Hepatocyte (in vitro differentiated cells): ENCODE measurements around the gene ZNF709. TPM values are rescaled to one million over a fixed set of nuclear protein-coding genes. Genes with fewer than 3 reads are reported as not detected.
"Not testable (repeated sequence)": the region's sequence is repeated elsewhere in the genome, so short reads cannot be mapped to it uniquely, and the experiment has no call there.

ENCODE experiments used
- DNase-seq: peaks from one replicate; pipeline ENCODE4 v3.0.0-alpha.2; 2016; ENCODE audit warnings: low spot score
- H2AFZ ChIP-seq: fragments of 200-600 bp; sonication (generic); 2 replicates; pipeline ENCODE4 v1.6.0; 2016; ENCODE audit warnings: antibody characterized with exemption, mild to moderate bottlenecking
- H3K27ac ChIP-seq: fragments of 200-600 bp; sonication (generic); 2 replicates; pipeline ENCODE4 v1.5.1; 2016; ENCODE audit warnings: mild to moderate bottlenecking
- H3K27me3 ChIP-seq: fragments of 200-600 bp; sonication (generic); 2 replicates; pipeline ENCODE4 v1.6.1; 2016
- H3K36me3 ChIP-seq: fragments of 200-600 bp; sonication (generic); replicated peaks from 2 replicates; pipeline ENCODE4 v1.5.1; 2016; ENCODE audit warnings: low read depth; ENCODE audit not compliant: insufficient read depth
- H3K4me1 ChIP-seq: fragments of 200-600 bp; sonication (generic); 2 replicates; pipeline ENCODE4 v1.5.1; 2016; ENCODE audit warnings: mild to moderate bottlenecking, moderate library complexity; ENCODE audit not compliant: insufficient read depth
- H3K4me2 ChIP-seq: fragments of 200-600 bp; sonication (generic); 2 replicates; pipeline ENCODE4 v1.6.0; 2016
- H3K4me3 ChIP-seq: fragments of 200-600 bp; sonication (generic); 2 replicates; pipeline ENCODE4 v1.5.1; 2016; ENCODE audit warnings: mild to moderate bottlenecking
- H3K79me2 ChIP-seq: fragments of 200-600 bp; sonication (generic); 2 replicates; pipeline ENCODE4 v1.6.0; 2017; ENCODE audit warnings: mild to moderate bottlenecking
- H3K9me2 ChIP-seq: fragments of 200-600 bp; sonication (generic); replicated peaks from 2 replicates; pipeline ENCODE4 v1.6.0; 2017; ENCODE audit warnings: mild to moderate bottlenecking; ENCODE audit not compliant: insufficient read depth
- H3K9me3 ChIP-seq: fragments of 200-600 bp; sonication (generic); 2 replicates; pipeline ENCODE4 v1.5.1; 2016; ENCODE audit warnings: low read depth, mild to moderate bottlenecking
- H4K20me1 ChIP-seq: fragments of 200-600 bp; sonication (generic); 2 replicates; pipeline ENCODE4 v1.6.0; 2016; ENCODE audit warnings: mild to moderate bottlenecking; ENCODE audit not compliant: insufficient read depth, poor library complexity, severe bottlenecking
- CTCF ChIP-seq: fragments of 200-600 bp; sonication (generic); IDR thresholded peaks from 2 replicates; pipeline ENCODE4 v1.5.1; 2016; ENCODE audit warnings: antibody characterized with exemption, mild to moderate bottlenecking; ENCODE audit not compliant: poor library complexity
- EZH2 ChIP-seq: fragments of 200-600 bp; sonication (generic); IDR thresholded peaks from 2 replicates; pipeline ENCODE4 v1.6.1; 2016; ENCODE audit warnings: antibody characterized with exemption, mild to moderate bottlenecking, borderline replicate concordance
- EZH2phosphoT487 ChIP-seq: fragments of 200-600 bp; sonication (generic); IDR thresholded peaks from one replicate; pipeline ENCODE4 v1.6.1; 2018; ENCODE audit warnings: antibody characterized with exemption, mild to moderate bottlenecking, low read depth, moderate library complexity; ENCODE audit not compliant: unreplicated experiment, severe bottlenecking
- WGBS: methylation state at CpG from one replicate; pipeline ENCODE4 v1.1.6; 2016; ENCODE audit warnings: low lambda C conversion rate; ENCODE audit errors: missing lambda C conversion rate; 5-methylcytosine and 5-hydroxymethylcytosine counted together
- polyA plus RNA-seq: library from polyadenylated mRNA; unstranded; fragments of >200 nt; fragmentation: Nextera tagmentation; extraction: Ambion mirVana; gene quantifications from 2 replicates; pipeline ENCODE4 v1.2.1, GENCODE V29; 2016
- total RNA-seq: library from RNA; depleted of rRNA; stranded (reverse); fragments of >200 nt; gene quantifications from 2 replicates; pipeline ENCODE4 v1.2.3, GENCODE V29; 2014

ZNF709 gene
- total and polyA plus RNA-seq, 2 experiments from 2014 or later = 0.63 to 4.0 TPM

DNA sequence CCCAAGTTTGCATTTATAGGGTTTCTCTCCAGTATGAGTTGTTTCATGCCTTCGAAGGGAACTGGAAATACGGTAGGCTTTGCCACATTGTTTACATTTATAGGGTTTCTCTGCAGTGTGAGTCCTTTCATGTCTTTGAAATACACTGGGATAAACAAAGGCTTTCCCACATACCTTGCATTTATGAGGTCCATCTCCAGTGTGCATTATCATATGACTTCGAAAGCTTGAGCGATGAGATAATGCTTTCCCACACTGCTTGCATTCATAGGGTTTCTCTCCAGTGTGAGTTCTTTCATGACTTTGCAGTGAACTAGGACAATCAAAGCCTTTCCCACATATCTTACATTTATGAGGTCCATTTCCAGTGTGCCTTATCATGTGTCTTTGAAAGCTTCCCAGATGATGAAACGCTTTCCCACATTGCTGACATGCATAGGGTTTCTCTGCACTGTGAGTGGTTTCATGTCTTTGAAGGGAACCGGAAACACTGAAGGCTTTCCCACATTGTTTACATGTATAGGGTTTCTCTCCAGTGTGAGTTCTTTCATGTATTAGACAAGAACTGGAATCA, 53.8 kb downstream of the ZNF709 start:
- H4K20me1 ChIP-seq, H3K9me3 ChIP-seq, H3K27ac ChIP-seq, H3K9me2 ChIP-seq, H3K4me3 ChIP-seq, H3K4me1 ChIP-seq, H3K27me3 ChIP-seq, H2AFZ ChIP-seq, H3K79me2 ChIP-seq, H3K36me3 ChIP-seq, DNase-seq, H3K4me2 ChIP-seq: not testable (repeated sequence)
- over 99% methylated on average over 6 of the region's 6 CpGs for WGBS

- no peak for DNase-seq
- no peaks in the 10 kb centered on the region for H3K9me2 ChIP-seq
- no peaks in the 10 kb centered on the region for H3K79me2 ChIP-seq
- peaks cover 5% of the 10 kb centered on the region for H3K9me3 ChIP-seq
- H3K4me3 ChIP-seq = no peak overlapping the region
- 97% methylated on average over 3 of the region's 4 CpGs for WGBS
- TF ChIP-seq EZH2phosphoT487 (no peak), EZH2 (no peak), CTCF (no peak)
- no peaks in the 10 kb centered on the region for H3K27me3 ChIP-seq
- no peak overlapping the region for H3K27ac ChIP-seq
- no peaks in the 10 kb centered on the region for H3K4me1 ChIP-seq
- H3K4me2 ChIP-seq = no peak overlapping the region
- no peaks in the 10 kb centered on the region for H4K20me1 ChIP-seq
- H2AFZ ChIP-seq = no peak overlapping the region
- H3K36me3 ChIP-seq = no peaks in the 10 kb centered on the region
These were observed 58.7 kb downstream of the ZNF709 start for GRCh38 chr19:12425888-12426274.

- Histone ChIP-seq H4K20me1 (no peaks in the 10 kb centered on the region), H3K9me2 (no peaks in the 10 kb centered on the region), H3K4me2 (no peak overlapping the region), H3K4me3 (no peak overlapping the region), H3K27ac (no peak overlapping the region), H3K27me3 (no peaks in the 10 kb centered on the region), H2AFZ (no peak overlapping the region), H3K79me2 (no peaks in the 10 kb centered on the region), H3K9me3 (peaks cover 5% of the 10 kb centered on the region), H3K36me3 (no peaks in the 10 kb centered on the region), H3K4me1 (no peaks in the 10 kb centered on the region)
- 100% methylated on average over 2 of the region's 2 CpGs for WGBS
- TF ChIP-seq CTCF = no peak
- no peak for TF ChIP-seq EZH2phosphoT487
- no peak for TF ChIP-seq EZH2
- DNase-seq = no peak
These were observed 59.3 kb downstream of the ZNF709 start for GRCh38 chr19:12425236-12425887.

DNA sequence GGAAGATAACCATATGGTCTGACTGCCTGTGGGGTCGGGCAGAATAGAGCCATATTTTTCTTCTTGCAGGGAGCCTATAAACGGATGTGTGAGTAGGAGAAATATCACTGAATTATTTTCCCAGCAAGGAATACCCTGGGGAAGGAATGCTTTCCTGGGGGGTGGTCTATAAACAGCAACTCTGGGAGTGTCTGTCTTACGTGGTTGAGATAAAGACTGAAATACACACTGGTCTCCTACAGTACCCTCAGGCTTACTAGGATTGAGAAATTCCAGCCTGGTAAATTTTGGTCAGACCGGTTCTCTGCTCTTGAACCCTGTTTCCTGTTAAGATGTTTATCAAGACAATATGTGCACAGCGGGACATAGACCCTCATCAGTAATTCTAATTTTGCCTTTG, 67.3 kb downstream of the ZNF709 start:
- H2AFZ ChIP-seq, H3K36me3 ChIP-seq, H3K79me2 ChIP-seq, H3K9me3 ChIP-seq, H3K9me2 ChIP-seq, H3K27ac ChIP-seq, DNase-seq, H3K4me2 ChIP-seq, H3K27me3 ChIP-seq, H4K20me1 ChIP-seq, H3K4me1 ChIP-seq, H3K4me3 ChIP-seq: not testable (repeated sequence)
- WGBS = 93% methylated on average over 5 of the region's 5 CpGs
